Thyroid gland (tissue), 4 donors: ENCODE data around the gene PPM1M. TPM values are rescaled to one million over a fixed set of nuclear protein-coding genes. Genes with fewer than 3 reads are reported as not detected.
A peak's percentile ranks its signal among the peaks of the same experiment; 100 is the strongest.

Experiments
- DNase-seq, 2 donors: peaks; one replicate each; pipeline ENCODE4 v3.0.0-alpha.2; 2019
- H3K27ac ChIP-seq, 3 donors: fragments of 200-600 bp; sonication (generic); 1 replicate in 2 of 3; 2 replicates in 1 of 3; pipeline ENCODE4 v1.5.1; 2016 to 2019; ENCODE audit warnings: mild to moderate bottlenecking in 1 of 3, moderate library complexity in 1 of 3
- H3K27me3 ChIP-seq: fragments of 200-600 bp; sonication (generic); one replicate; pipeline ENCODE4 v1.5.1; 2019
- H3K36me3 ChIP-seq, 2 donors: fragments of 200-600 bp; sonication (generic); one replicate each; pipeline ENCODE4 v1.5.1; 2016 to 2019
- H3K4me1 ChIP-seq, 2 donors: fragments of 200-600 bp; sonication (generic); one replicate each; pipeline ENCODE4 v1.5.1; 2017 to 2019
- H3K4me3 ChIP-seq, 3 donors: fragments of 200-600 bp; sonication (generic); replicated peaks in 1 of 3; 1 replicate in 2 of 3; 2 replicates in 1 of 3; pipeline ENCODE4 v1.5.1; 2016; ENCODE audit warnings: mild to moderate bottlenecking in 1 of 3
- H3K9me3 ChIP-seq: fragments of 200-600 bp; sonication (generic); one replicate; pipeline ENCODE4 v1.5.1; 2017
- POLR2A ChIP-seq, 2 donors: fragments of 450-650 bp; IDR thresholded peaks; one replicate each; pipeline ENCODE4 v1.6.1; 2017; ENCODE audit warnings: antibody characterized with exemption in 2 of 2, mild to moderate bottlenecking in 2 of 2, moderate library complexity in 1 of 2
- whole genome bisulfite sequencing, 2 donors: methylation state at CpG; one replicate each; pipeline ENCODE4 v1.1.5; 2017; 5-methylcytosine and 5-hydroxymethylcytosine counted together
- intact Hi-C: fragments of 100-400 bp; cut with DNase I; formaldehyde crosslinking; loops from one replicate; pipeline ENCODE4 v1.15.1; 2023
- total RNA-seq, 4 donors: library from RNA; depleted of rRNA; stranded (reverse); fragments of >200 nt; gene quantifications; one replicate each; pipeline ENCODE4 v1.2.3, GENCODE V29; 2016
- TF ChIP-seq, protein P1 (sequence below), 6 experiments: fragments of 200-600 bp in 3 of 6; fragments of 450-650 bp in 3 of 6; sonication (generic) in 3 of 6; IDR thresholded peaks; one replicate each; pipeline ENCODE4 v1.5.1; 2016 to 2019; ENCODE audit warnings: antibody characterized with exemption in 6 of 6, mild to moderate bottlenecking in 2 of 6, inconsistent platforms in 1 of 6, moderate library complexity in 1 of 6

PPM1M gene
- total RNA-seq, 4 donors from 2014 or later = 15.8 to 22.8 (median 18.0) TPM

- intact Hi-C loops = no loop called here
- Histone ChIP-seq H3K4me3 (peak overlapping the region in 2 of 3 donors; percentile 46 to 74), H3K27me3 (no peaks in the 10 kb centered on the region), H3K27ac (peak overlapping the region; percentile 91 to 98 (median 97)), H3K4me1 (peaks cover 17 to 37% of the 10 kb centered on the region in 2 donors), H3K36me3 (peaks cover 0 to 2% of the 10 kb centered on the region in 2 donors), H3K9me3 (no peaks in the 10 kb centered on the region)
- TF ChIP-seq, protein P1, sequence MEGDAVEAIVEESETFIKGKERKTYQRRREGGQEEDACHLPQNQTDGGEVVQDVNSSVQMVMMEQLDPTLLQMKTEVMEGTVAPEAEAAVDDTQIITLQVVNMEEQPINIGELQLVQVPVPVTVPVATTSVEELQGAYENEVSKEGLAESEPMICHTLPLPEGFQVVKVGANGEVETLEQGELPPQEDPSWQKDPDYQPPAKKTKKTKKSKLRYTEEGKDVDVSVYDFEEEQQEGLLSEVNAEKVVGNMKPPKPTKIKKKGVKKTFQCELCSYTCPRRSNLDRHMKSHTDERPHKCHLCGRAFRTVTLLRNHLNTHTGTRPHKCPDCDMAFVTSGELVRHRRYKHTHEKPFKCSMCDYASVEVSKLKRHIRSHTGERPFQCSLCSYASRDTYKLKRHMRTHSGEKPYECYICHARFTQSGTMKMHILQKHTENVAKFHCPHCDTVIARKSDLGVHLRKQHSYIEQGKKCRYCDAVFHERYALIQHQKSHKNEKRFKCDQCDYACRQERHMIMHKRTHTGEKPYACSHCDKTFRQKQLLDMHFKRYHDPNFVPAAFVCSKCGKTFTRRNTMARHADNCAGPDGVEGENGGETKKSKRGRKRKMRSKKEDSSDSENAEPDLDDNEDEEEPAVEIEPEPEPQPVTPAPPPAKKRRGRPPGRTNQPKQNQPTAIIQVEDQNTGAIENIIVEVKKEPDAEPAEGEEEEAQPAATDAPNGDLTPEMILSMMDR (IDR thresholded peaks at IDR 0.05) = no peak
- no peak for TF ChIP-seq POLR2A (IDR thresholded peaks at IDR 0.05)
- 64 to 71% methylated on average over 8 of the region's 8 CpGs for WGBS, 2 donors
- peak; percentile 51 to 81 for DNase-seq
Observed at GRCh38 chr3:52286777-52287110, 41.2 kb downstream of the PPM1M start.

- WGBS, 2 donors = 94 to 99% methylated on average over 6 of the region's 6 CpGs
- no peak for DNase-seq
- peak overlapping the region in 2 of 3 donors; percentile 46 to 74 for H3K4me3 ChIP-seq
- H3K27ac ChIP-seq = peak overlapping the region in 1 of 3 donors; percentile 97
- intact Hi-C loops = no loop called here
- TF ChIP-seq POLR2A (IDR thresholded peaks at IDR 0.05) = no peak
- TF ChIP-seq, protein P1 (IDR thresholded peaks at IDR 0.05) = no peak
- H3K4me1 ChIP-seq = peaks cover 17 to 30% of the 10 kb centered on the region in 2 donors
- peaks cover 5 to 6% of the 10 kb centered on the region in 2 donors for H3K36me3 ChIP-seq
- no peaks in the 10 kb centered on the region for H3K9me3 ChIP-seq
- no peaks in the 10 kb centered on the region for H3K27me3 ChIP-seq
Observed at GRCh38 chr3:52288674-52289073, 43.1 kb downstream of the PPM1M start.

DNA sequence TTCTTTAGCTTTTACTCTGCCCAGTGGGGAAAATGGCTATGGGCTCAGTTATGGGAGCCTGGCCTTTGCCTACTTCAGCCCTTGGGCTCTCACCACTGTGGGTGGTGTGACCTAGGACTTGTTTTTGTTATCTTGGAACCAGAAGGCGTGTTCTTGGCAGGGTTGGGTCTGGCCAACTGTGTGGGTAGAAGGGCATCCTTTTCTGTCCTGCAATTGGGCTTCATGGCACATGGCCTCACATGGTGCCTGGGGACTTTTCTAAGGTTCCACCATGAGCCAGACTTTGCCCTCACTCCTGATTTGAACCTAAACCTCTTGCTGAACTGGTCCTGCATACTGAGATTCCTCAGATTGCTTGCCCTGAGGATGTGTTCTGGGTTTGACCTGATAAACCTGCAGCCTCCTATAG lies 43.8 kb downstream of the PPM1M start:
- Histone ChIP-seq H3K9me3 (no peaks in the 10 kb centered on the region), H3K4me1 (peaks cover 17 to 30% of the 10 kb centered on the region in 2 donors), H3K36me3 (peaks cover 5 to 6% of the 10 kb centered on the region in 2 donors), H3K27ac (no peak overlapping the region), H3K4me3 (no peak overlapping the region), H3K27me3 (no peaks in the 10 kb centered on the region)
- TF ChIP-seq POLR2A (IDR thresholded peaks at IDR 0.05) = no peak
- TF ChIP-seq, protein P1 (IDR thresholded peaks at IDR 0.05) = no peak
- intact Hi-C loops = no loop called here
- 93 to 100% methylated on average over 1 of the region's 1 CpG for WGBS, 2 donors
- DNase-seq = no peak

GRCh38 chr3:52289747-52290595 lies 44.4 kb downstream of the PPM1M start:
- H3K27ac ChIP-seq = no peak overlapping the region
- WGBS, 2 donors = 90 to 93% methylated on average over 10 to 13 of the region's 15 CpGs
- peaks cover 17 to 29% of the 10 kb centered on the region in 2 donors for H3K4me1 ChIP-seq
- H3K27me3 ChIP-seq = no peaks in the 10 kb centered on the region
- DNase-seq = no peak
- peaks cover 5 to 6% of the 10 kb centered on the region in 2 donors for H3K36me3 ChIP-seq
- H3K4me3 ChIP-seq = no peak overlapping the region
- H3K9me3 ChIP-seq = no peaks in the 10 kb centered on the region
- intact Hi-C loops = loop anchor here (5.0 kb wide), 2 partner anchors 52 to 53 kb away; partner anchors contain the start of gene TWF2
- TF ChIP-seq POLR2A (IDR thresholded peaks at IDR 0.05) = no peak
- TF ChIP-seq, protein P1 (IDR thresholded peaks at IDR 0.05) = no peak
